Dermis blood vessel endothelial cell (primary cell): ENCODE measurements around the gene KISS1R. TPM values are rescaled to one million over a fixed set of nuclear protein-coding genes. Genes with fewer than 3 reads are reported as not detected.
A peak's percentile ranks its signal among the peaks of the same experiment; 100 is the strongest.
"Not testable (repeated sequence)": the region's sequence is repeated elsewhere in the genome, so short reads cannot be mapped to it uniquely, and the experiment has no call there.

ENCODE experiments used
- DNase-seq: peaks from one replicate; pipeline ENCODE4 v3.0.0; 2010
- total RNA-seq: library from RNA; depleted of rRNA; stranded (reverse); fragments of >200 nt; gene quantifications from 2 replicates; pipeline ENCODE4 v1.2.3, GENCODE V29; 2014

Gene KISS1R
- total RNA-seq: not detected in 2 replicates

DNA sequence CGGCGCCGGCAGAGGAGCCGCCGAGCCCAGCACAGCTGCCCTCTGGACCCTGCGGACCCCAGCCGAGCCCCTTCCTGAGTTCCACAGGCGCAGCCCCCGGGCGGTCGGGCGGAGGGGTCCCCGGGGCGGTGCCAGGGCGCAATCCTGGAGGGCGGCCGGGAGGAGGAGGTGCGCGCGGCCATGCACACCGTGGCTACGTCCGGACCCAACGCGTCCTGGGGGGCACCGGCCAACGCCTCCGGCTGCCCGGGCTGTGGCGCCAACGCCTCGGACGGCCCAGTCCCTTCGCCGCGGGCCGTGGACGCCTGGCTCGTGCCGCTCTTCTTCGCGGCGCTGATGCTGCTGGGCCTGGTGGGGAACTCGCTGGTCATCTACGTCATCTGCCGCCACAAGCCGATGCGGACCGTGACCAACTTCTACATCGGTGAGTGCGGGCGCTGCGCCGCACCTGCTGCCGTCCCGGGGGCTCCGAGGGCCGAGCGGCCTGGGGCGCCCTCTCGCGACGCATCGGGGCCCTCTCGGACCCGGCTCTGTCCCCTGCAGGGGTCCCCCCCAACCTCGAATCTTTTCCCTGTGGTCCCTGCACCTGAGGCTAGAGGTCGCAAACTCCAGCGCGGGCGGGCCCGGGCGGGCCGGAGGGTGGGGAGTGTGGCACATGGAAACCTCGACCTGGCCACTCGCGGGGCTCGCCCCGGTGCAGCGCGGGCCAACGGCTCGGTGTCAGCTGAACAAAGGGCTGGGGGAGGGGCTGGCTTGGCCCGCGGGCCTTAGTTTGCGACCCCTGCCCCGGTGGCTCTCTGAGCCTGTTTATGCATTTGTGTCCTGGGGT lies at the start of gene KISS1R:
Gene KISS1R (plus strand): TSS at position 11 of the 829 bp plus-strand sequence. CDS start 170 bp downstream, at position 181.
- DNase-seq: peak; percentile 43

DNA sequence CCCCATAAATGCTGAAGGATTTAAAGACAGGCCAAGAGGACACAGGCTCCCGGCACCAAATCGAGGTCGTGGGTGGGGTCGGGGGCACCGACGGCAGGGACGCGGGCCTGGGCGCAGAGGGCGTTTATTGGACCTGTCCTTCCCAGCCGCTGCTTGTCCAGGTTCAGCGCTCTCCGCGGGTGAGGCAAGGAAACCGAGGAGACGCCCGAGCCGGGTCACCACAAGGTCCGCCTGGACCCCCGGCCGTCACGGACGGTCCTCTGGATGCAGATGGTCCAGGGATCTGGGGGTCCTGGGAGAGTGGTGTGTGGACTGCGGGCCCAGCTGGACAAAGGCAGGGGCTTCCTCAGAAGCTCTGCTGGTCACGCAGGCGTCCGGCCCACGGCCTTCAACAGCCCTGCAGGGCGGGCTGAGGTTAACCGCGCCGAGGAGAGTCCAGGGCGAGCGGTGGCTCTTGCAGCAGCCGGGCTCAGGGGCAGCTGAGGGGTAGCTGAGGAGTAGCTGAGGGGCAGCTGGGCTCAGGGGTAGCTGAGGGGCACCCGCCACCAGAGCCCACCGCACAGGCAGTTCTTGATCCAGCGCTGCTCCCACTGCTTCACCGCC lies 49.2 kb upstream of the KISS1R start:
- DNase-seq: no peak

- no peak for DNase-seq
Measured at GRCh38 chr19:868458-869244, 48.5 kb upstream of the KISS1R start.

GRCh38 chr19:869245-870177 lies 47.6 kb upstream of the KISS1R start:
- peak; percentile 90 for DNase-seq

DNA sequence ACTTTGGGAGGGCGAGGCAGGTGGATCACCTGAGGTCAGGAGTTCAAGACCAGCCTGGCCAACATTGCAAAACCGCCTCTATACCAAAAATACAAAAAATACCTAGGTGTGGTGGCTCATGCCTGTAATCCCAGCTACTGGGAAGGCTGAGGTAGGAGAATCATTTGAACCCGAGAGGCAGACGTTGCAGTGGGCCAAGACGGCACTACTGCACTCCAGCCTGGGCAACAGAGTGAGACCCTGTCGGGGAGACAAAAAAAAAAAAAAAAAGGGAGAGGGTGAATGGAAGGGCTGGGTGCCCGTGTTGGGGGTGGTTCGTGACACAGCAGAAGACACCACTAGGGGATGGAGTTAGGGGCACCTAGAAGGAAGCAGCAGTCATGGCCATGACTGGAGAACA lies 46.8 kb upstream of the KISS1R start:
- DNase-seq: no peak

- peak; percentile 32 for DNase-seq
Measured at GRCh38 chr19:870963-871401, 46.2 kb upstream of the KISS1R start.

GRCh38 chr19:871446-872265 lies 45.5 kb upstream of the KISS1R start:
- no peak for DNase-seq

DNA sequence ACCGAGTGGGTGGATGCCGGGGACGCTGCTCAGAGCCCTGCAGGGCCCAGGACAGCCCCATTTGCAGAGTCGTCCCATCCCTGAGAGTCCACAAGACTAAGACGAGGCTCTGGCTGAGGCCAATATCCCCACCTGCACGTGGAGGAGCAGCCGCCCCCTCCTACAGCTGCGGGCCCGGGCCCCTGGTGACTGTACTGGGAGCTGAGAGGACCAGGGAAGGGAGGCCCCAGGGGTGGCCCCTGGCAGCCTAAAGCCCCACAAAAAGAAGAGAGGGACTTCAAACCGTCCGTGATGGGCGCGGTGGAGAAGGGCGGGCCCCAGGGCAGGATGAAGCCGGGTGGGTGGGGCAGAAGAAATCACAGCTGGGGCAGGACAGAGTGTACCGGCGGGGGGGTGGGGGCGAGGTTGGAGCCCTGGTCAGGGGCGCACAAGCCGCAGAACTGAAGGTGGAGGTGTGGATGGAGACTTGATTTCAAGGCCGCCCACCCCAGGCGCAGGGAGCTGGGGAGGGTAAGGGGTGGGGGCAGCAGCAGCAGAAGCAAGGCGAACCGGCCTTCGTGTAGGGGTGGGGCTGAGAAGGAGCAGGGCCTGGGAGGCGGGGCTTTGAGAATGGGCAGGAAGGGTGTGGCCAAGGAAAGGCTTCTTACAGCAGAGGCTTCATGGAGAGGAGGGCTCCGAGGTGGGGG lies 44.7 kb upstream of the KISS1R start:
- peak; percentile 59 for DNase-seq

DNA sequence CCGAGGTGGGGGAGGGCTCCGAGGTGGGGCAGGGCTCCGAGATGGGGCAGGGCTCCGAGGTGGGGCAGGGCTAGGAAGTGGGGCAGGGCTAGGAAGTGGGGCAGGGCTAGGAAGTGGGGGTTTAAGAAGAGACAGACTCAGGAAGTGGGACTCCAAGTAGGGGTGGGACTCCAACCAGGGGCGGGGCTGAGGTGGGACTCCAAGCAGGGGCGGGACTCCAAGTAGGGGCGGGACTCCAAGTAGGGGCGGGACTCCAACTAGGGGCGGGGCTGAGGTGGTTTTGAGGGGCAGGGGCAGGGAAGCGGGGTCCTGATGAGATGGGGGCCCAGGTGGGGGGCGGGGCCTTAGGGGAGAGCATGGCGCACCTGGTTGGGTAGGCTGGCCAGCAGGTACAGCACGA lies 44.0 kb upstream of the KISS1R start:
- DNase-seq: peak; percentile 60

- no peak for DNase-seq
Measured at GRCh38 chr19:873561-874041, 43.5 kb upstream of the KISS1R start.

- DNase-seq: no peak
Measured at GRCh38 chr19:875265-875879, 41.8 kb upstream of the KISS1R start.

DNA sequence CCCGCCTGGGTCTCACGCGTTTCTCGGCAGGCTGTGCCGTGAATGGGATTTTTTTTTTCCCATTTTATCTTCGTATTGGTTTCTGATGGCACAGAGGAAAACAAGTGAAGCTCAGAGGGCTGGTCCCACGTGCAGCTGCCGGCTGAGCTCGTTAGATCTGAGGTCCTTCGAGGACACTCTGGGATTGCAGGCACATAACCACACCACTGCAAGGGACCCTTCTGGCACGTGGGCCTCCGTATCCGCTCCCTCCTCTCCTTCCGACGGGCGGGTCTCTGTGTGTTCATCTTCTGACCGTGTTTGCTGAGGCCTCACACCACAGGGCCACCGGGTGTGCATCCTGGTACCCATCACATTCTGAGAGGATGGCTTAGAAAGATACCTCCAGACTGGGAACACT lies 41.0 kb upstream of the KISS1R start:
- DNase-seq: no peak

DNA sequence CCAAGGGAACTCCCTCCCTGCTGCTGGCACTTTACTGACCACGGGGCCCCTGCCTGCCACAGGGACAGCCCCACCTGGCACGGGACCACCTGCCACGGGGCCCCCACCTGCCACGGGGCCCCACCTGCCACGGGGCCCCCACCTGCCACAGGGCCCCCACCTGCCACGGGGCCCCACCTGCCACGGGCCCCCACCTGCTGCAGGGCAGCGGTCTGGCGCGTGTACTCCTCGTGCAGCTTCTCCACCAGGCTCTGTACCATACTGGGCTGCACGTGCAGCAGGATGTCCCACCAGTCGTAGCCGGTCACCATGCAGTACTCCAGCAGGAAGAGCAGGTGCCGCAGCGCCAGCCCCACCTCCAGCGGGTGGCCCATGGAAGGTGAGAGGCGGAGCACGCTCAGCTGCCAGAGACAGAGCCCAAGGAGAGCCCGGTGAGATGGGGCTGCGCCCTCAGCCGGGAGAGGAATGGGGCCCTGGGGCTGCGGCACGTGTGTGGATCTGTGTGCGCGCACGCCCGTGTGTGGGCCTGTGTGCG lies 40.3 kb upstream of the KISS1R start:
- no peak for DNase-seq

DNA sequence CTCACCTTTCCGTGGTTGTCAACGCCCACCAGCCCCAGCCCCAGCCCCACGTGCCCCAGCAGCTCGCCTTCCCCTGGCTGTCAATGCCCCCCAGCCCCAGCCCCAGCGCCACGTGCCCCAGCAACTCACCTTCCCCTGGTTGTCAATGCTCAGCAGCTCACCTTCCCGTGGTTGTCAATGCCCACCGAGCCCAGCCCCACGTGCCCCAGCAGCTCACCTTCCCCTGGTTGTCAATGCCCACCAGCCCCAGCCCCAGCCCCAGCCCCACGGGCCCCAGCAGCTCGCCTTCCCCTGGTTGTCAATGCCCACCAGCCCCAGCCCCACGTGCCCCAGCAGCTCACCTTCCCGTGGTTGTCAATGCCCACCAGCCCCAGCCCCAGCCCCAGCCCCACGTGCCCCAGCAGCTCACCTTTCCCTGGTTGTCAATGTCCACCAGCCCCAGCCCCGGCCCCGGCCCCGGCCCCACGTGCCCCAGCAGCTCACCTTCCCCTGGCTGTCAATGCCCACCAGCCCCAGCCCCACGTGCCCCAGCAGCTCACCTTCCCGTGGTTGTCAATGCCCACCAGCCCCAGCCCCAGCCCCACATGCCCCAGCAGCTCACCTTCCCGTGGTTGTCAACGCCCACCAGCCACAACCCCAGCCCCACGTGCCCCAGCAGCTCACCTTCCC lies 39.0 kb upstream of the KISS1R start:
- not testable (repeated sequence) for DNase-seq

DNA sequence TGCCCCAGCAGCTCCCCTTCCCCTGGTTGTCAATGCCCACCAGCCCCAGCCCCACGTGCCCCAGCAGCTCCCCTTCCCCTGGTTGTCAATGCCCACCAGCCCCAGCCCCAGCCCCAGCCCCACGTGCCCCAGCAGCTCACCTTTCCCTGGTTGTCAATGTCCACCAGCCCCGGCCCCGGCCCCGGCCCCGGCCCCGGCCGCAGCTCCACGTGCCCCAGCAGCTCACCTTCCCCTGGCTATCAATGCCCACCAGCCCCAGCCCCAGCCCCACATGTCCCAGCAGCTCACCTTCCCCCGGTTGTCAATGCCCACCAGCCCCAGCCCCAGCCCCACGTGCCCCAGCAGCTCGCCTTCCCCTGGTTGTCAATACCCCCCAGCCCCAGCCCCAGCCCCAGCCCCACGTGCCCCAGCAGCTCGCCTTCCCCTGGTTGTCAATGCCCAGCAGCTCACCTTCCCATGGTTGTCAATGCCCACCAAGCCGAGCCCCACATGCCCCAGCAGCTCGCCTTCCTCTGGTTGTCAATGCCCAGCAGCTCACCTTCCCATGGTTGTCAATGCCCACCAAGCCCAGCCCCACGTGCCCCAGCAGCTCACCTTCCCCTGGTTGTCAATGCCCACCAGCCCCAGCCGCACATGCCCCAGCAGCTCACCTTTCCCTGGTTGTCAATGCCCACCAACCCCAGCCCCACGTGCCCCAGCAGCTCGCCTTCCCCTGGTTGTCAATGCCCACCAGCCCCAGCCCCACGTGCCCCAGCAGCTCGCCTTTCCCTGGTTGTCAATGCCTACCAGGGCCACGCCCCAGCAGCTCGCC lies 38.2 kb upstream of the KISS1R start:
- not testable (repeated sequence) for DNase-seq

DNA sequence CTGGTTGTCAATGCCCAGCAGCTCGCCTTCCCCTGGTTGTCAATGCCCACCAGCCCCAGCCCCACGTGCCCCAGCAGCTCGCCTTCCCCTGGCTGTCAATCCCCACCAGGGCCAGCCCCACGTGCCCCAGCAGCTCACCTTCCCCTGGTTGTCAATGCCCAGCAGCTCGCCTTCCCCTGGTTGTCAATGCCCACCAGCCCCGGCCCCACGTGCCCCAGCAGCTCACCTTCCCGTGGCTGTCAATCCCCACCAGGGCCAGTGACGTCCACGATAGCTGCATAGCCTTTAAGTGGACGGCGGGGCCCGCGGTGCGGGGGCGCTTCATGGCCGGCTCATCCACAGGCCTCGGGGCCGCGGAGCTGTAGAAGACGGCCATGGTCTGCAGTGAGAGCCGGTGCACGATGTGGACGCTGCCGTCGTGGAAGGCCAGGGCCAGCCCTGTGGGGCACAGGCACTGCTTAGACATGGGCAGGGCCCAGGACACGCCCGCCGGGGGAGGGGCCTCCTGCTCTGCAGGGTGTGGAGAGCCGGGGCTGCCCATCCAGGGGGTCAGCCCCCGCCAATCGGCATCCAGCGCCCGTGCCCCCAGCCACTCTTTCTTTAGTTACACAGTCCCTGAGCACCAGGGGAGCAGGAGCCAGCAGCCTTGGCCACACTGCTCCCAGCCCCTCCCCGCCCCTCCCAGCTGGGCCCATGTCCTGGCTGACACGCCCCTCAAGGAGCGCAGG lies 37.3 kb upstream of the KISS1R start:
- DNase-seq: no peak

- DNase-seq: no peak
Measured at GRCh38 chr19:881385-882071, 35.6 kb upstream of the KISS1R start.
